ENCODE measurements around the gene ADGRD2.

DNA sequence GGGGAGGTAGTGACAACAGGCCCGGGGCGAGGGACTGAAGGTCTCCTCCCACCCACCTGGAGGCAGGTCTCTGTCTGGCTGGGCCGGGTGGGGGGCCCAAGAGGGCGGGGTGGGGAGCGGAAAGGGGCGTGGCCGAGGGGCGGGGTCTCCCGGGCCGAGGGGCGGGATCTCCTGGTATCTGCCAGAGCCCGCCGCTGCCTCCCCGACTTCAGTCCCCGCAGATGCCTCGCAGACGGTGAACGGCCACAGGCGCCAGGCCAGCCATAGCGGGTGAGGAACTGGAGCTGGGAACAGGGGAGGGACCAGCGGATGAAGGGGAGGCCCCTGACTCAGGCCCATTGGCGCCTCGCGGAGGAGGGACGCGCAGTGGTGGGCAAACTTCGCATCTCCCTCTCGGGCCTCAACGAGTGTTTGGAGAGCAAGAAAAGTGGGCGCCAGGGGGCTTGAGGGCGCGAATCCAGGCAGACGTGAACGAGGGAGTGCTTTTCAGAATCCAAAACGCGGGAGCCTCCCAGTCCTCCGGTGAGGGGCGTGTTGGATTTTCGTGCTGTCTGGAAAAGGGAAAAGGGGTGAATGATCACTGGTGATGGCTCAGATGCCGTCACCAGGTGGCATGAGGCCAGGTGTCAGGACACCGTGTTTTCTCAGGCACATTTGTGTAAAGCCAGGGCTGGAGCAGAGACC is at the start of gene ADGRD2:
- TF ChIP-seq, protein P1, sequence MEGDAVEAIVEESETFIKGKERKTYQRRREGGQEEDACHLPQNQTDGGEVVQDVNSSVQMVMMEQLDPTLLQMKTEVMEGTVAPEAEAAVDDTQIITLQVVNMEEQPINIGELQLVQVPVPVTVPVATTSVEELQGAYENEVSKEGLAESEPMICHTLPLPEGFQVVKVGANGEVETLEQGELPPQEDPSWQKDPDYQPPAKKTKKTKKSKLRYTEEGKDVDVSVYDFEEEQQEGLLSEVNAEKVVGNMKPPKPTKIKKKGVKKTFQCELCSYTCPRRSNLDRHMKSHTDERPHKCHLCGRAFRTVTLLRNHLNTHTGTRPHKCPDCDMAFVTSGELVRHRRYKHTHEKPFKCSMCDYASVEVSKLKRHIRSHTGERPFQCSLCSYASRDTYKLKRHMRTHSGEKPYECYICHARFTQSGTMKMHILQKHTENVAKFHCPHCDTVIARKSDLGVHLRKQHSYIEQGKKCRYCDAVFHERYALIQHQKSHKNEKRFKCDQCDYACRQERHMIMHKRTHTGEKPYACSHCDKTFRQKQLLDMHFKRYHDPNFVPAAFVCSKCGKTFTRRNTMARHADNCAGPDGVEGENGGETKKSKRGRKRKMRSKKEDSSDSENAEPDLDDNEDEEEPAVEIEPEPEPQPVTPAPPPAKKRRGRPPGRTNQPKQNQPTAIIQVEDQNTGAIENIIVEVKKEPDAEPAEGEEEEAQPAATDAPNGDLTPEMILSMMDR (conservative IDR thresholded peaks at IDR 0.05; ENCODE audit: low read depth, low read length) = no peak
- no peak for TF ChIP-seq EZH2 (IDR thresholded peaks at IDR 0.05; ENCODE audit: low read length, unreplicated experiment)

Data from PC-3 (cell line).